HepG2 (cell line): ENCODE measurements around the gene KDM6B. TPM values are rescaled to one million over a fixed set of nuclear protein-coding genes. Genes with fewer than 3 reads are reported as not detected.
A peak's percentile ranks its signal among the peaks of the same experiment; 100 is the strongest.

Experiments used
- DDIT3 ChIP-seq: sonication (generic); formaldehyde crosslinking; IDR thresholded peaks from 2 replicates; pipeline ENCODE4 v1.4.0; 2020; ENCODE audit warnings: mild to moderate bottlenecking, missing genetic modification reagents
- DNMT3B ChIP-seq: conservative IDR thresholded peaks from 2 replicates; pipeline ENCODE4 v1.6.1; 2016; ENCODE audit warnings: missing biosample characterization, control low read depth
- HDAC1 ChIP-seq: sonication (generic); formaldehyde crosslinking; IDR thresholded peaks from 2 replicates; pipeline ENCODE4 v1.5.1; 2020; ENCODE audit warnings: mild to moderate bottlenecking, missing genetic modification reagents
- HMG20B ChIP-seq: conservative IDR thresholded peaks from 2 replicates; pipeline ENCODE4 v1.6.1; 2016; ENCODE audit warnings: missing genetic modification reagents, missing compliant biosample characterization
- HNF4G ChIP-seq, 2 experiments: sonication (generic) in 1 of 2; formaldehyde crosslinking in 1 of 2; IDR thresholded peaks; 2 replicates each; pipeline versions ENCODE4 v1.4.0 to v1.6.1; 2011 to 2020; ENCODE audit warnings: borderline replicate concordance in 2 of 2, low read depth in 2 of 2, mild to moderate bottlenecking in 2 of 2, low read length in 1 of 2, missing genetic modification reagents in 1 of 2, moderate library complexity in 1 of 2
- IKZF5 ChIP-seq: IDR thresholded peaks from 2 replicates; pipeline ENCODE4 v1.6.1; 2018; ENCODE audit warnings: missing genetic modification reagents, mild to moderate bottlenecking, missing compliant biosample characterization
- KDM2A ChIP-seq: sonication (generic); formaldehyde crosslinking; IDR thresholded peaks from 2 replicates; pipeline ENCODE4 v1.4.0; 2020; ENCODE audit warnings: low read depth, missing genetic modification reagents, borderline replicate concordance
- KDM3A ChIP-seq: IDR thresholded peaks from 2 replicates; pipeline ENCODE4 v1.6.1; 2018; ENCODE audit warnings: low read depth, missing compliant biosample characterization
- KMT2A ChIP-seq: sonication (generic); formaldehyde crosslinking; IDR thresholded peaks from 2 replicates; pipeline ENCODE4 v1.4.0; 2020; ENCODE audit warnings: missing genetic modification reagents
- MAF1 ChIP-seq: sonication (generic); formaldehyde crosslinking; IDR thresholded peaks from 2 replicates; pipeline ENCODE4 v1.5.0; 2020; ENCODE audit warnings: missing genetic modification reagents, borderline replicate concordance
- RAD21 ChIP-seq: fragments of 450-650 bp; formaldehyde crosslinking; IDR thresholded peaks from 2 replicates; pipeline ENCODE4 v1.5.0; 2020; ENCODE audit warnings: mild to moderate bottlenecking
- TGIF2 ChIP-seq: IDR thresholded peaks from 2 replicates; pipeline ENCODE4 v1.6.1; 2016; ENCODE audit warnings: control low read depth, missing compliant biosample characterization
- ZSCAN9 ChIP-seq: IDR thresholded peaks from 2 replicates; pipeline ENCODE4 v1.6.1; 2016; ENCODE audit warnings: borderline replicate concordance
- polyA plus RNA-seq, 8 experiments: library from polyadenylated mRNA; depleted of rRNA in 3 of 8; stranded (reverse) in 7 of 8; unstranded in 1 of 8; fragments of >200 nt; fragmentation: Illumina TruSeq in 4 of 8; extraction: Trizol in 4 of 8; gene quantifications; 2 replicates each; pipeline versions ENCODE4 v1.2.1 to v1.2.3, GENCODE V29; 2011 to 2016; ENCODE audit warnings: low read depth in 4 of 8, missing spikeins in 1 of 8, mixed read lengths in 1 of 8; ENCODE audit not compliant: insufficient read depth in 1 of 8
- total RNA-seq, 5 experiments: library from RNA; depleted of rRNA; stranded (reverse); fragments of >200 nt; fragmentation: Illumina TruSeq; extraction: Trizol; gene quantifications; 2 replicates each; pipeline ENCODE4 v1.2.3, GENCODE V29; 2016; ENCODE audit warnings: low read depth in 1 of 5
- TF ChIP-seq, protein P1 (sequence below): sonication (generic); formaldehyde crosslinking; IDR thresholded peaks from 2 replicates; pipeline ENCODE4 v1.4.0; 2020; ENCODE audit warnings: missing genetic modification reagents
- TF ChIP-seq, protein P2 (sequence below): sonication (generic); formaldehyde crosslinking; IDR thresholded peaks from 2 replicates; pipeline ENCODE4 v1.4.0; 2020; ENCODE audit warnings: missing genetic modification reagents

KDM6B gene
- total and polyA plus RNA-seq, 2 of the 13 experiments (the other 11 are each of a cell fraction or from before 2014, with no cell fraction given) = 1.3 to 2.1 TPM

DNA sequence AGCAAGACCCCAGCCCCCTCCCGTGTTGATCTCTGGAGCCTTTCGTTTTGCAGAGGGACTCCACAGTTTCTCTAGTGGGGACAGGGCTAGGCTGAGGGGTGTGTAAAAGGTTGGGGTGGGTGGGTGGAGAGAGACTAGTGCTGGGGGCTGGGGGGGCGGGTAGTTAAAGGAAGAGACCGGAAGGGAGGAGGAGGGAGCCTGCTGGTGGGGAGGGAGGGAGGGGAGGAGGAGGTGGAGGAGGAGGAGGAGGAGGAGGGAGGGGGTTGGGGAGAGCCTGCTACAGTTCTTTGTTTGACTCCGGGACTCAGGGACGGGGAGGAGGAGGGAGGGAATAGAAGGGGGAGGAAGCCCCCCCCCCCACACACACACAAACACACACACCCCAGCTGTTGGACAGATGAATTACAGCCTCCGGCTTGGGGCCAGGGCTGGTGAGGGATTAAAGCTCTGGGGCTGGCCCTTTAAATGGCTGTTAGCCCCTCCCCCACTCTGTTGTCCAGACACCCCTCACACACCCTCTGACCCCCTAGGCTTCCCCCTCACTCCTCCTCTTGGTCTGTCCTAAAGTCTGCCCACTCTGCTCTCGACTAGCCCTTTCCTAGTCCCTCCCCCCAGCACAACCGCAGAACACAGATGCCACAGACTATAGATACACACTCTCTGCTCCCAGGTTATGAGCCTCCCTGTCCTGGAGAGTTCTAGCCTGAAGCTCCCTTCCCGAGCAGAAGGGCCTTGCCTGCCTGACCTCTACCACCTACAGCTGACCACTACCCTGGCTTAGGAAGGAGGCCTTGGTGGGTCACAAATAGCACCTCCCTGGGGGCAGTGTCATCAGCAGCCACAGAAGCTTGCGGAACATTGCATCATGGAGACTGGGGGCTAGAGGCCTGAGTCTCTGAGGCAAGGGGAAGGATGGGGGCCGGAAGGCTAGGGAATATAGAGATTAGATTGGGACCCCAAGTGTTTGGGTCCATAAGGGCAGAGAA is 4.4 kb downstream of the KDM6B start (continued):
- TF ChIP-seq, protein P1, sequence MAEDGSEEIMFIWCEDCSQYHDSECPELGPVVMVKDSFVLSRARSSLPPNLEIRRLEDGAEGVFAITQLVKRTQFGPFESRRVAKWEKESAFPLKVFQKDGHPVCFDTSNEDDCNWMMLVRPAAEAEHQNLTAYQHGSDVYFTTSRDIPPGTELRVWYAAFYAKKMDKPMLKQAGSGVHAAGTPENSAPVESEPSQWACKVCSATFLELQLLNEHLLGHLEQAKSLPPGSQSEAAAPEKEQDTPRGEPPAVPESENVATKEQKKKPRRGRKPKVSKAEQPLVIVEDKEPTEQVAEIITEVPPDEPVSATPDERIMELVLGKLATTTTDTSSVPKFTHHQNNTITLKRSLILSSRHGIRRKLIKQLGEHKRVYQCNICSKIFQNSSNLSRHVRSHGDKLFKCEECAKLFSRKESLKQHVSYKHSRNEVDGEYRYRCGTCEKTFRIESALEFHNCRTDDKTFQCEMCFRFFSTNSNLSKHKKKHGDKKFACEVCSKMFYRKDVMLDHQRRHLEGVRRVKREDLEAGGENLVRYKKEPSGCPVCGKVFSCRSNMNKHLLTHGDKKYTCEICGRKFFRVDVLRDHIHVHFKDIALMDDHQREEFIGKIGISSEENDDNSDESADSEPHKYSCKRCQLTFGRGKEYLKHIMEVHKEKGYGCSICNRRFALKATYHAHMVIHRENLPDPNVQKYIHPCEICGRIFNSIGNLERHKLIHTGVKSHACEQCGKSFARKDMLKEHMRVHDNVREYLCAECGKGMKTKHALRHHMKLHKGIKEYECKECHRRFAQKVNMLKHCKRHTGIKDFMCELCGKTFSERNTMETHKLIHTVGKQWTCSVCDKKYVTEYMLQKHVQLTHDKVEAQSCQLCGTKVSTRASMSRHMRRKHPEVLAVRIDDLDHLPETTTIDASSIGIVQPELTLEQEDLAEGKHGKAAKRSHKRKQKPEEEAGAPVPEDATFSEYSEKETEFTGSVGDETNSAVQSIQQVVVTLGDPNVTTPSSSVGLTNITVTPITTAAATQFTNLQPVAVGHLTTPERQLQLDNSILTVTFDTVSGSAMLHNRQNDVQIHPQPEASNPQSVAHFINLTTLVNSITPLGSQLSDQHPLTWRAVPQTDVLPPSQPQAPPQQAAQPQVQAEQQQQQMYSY (CRISPR knock-in tag) = peak; percentile 47; the same call in 1 of the 2 replicates
- no peak for TF ChIP-seq KMT2A (CRISPR knock-in tag)
- TF ChIP-seq KDM3A (CRISPR knock-in tag) = no peak
- TF ChIP-seq HNF4G (IDR thresholded peaks at IDR 0.05; ENCODE audit: borderline replicate concordance, low read depth, low read length) = no peak
- TF ChIP-seq HNF4G (CRISPR knock-in tag; IDR thresholded peaks at IDR 0.05; ENCODE audit: borderline replicate concordance, low read depth) = no peak
- TF ChIP-seq ZSCAN9 (CRISPR knock-in tag) = no peak
- TF ChIP-seq KDM2A (CRISPR knock-in tag) = peak; percentile 0; the same call in 1 of the 2 replicates
- TF ChIP-seq DDIT3 = peak; percentile 89; the same call in 1 of the 2 replicates
- no peak for TF ChIP-seq MAF1 (CRISPR knock-in tag)
- peak; percentile 48; the same call in 1 of the 2 replicates for TF ChIP-seq TGIF2 (CRISPR knock-in tag)
- no peak for TF ChIP-seq IKZF5 (CRISPR knock-in tag)
- no peak for TF ChIP-seq RAD21 (CRISPR knock-in tag)
- no peak for TF ChIP-seq HDAC1 (CRISPR knock-in tag)
- TF ChIP-seq, protein P2, sequence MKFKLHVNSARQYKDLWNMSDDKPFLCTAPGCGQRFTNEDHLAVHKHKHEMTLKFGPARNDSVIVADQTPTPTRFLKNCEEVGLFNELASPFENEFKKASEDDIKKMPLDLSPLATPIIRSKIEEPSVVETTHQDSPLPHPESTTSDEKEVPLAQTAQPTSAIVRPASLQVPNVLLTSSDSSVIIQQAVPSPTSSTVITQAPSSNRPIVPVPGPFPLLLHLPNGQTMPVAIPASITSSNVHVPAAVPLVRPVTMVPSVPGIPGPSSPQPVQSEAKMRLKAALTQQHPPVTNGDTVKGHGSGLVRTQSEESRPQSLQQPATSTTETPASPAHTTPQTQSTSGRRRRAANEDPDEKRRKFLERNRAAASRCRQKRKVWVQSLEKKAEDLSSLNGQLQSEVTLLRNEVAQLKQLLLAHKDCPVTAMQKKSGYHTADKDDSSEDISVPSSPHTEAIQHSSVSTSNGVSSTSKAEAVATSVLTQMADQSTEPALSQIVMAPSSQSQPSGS (CRISPR knock-in tag) = peak; percentile 23; the same call in 1 of the 2 replicates
- TF ChIP-seq HMG20B = no peak
- TF ChIP-seq DNMT3B (CRISPR knock-in tag) = no peak
